GM21360 (cell line): ENCODE measurements around the gene GH2.
"Not testable (repeated sequence)": the region's sequence is repeated elsewhere in the genome, so short reads cannot be mapped to it uniquely, and the experiment has no call there.

ENCODE experiments used
- ATAC-seq: cut with Tn5 transposase; IDR thresholded peaks from one replicate; pipeline ENCODE4 v1.9.1; 2021; ENCODE audit warnings: mild to moderate bottlenecking, moderate library complexity; ENCODE audit not compliant: unreplicated experiment

Gene GH2

DNA sequence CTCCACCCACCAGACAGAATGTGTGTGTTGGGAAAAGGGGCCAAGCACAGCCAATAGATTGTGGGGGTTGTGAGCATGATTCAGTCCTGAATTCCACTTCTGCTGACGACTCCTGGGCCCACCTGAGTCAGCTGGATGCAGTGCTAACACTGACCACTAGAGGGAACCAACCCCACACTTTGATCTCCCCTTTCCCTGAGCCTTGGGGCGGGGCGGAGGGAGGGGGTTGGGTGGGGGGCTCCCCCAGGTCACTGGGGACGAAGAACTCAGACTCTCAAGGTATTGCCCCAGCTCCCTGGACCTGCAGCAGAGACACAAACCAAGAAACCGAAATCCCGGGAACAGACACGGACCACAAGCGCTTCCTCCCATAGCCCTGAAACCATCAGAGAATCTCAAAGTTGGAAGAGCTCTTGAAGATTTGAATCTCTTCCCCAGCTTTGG is 29.9 kb upstream of the GH2 start:
- ATAC-seq = no peak

DNA sequence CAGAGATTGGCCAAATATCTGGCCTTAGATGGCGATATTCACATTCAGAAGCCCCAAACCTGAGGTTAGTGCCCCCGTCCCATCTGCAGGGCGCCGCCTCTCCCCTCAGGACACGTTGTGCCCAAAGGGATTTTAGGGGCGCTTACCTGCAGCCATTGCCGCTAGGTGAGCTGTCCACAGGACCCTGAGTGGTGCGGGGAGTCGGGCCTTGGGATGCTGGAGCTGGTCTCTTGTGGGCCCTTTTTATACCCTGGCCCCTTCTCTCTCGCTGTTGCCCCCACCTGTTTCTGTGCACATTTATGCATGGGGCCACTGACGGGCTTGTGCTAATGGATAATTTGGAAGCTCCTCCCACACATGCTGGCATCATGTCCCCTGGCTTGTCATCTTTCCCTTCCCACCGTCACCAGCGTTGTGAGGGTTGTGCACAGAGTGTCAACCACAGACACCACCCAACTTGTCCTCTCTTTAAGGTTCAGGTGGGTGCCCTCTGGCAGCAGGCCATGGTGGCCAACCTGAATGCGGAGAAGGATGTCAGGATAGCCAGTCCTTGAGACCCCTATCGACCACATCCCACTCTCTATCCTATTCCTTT is 29.4 kb upstream of the GH2 start, which contains the start of gene CSHL1:
Gene CSHL1 (minus strand): TSS at position 218 of the 595 bp plus-strand sequence. CDS start 62 bp downstream, at position 156.
- ATAC-seq = no peak

DNA sequence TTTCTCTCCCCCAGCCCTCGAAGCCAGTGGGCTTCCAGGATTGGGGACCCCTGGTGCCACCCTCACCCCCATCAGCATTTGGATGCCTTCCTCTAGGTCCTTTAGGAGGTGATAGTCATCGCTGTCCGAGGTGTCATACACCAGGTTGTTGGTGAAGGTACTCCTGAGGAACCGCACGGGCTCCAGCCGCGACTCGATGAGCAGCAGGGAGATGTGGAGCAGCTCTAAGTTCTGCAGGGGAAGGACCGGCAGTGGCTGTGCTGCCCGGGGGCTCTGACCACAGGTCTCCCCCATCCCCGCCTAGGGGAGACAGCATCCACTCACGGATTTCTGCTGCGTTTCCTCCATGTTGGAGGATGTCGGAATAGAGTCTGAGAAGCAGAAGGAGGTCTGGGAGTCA is 28.4 kb upstream of the GH2 start:
- no peak for ATAC-seq

DNA sequence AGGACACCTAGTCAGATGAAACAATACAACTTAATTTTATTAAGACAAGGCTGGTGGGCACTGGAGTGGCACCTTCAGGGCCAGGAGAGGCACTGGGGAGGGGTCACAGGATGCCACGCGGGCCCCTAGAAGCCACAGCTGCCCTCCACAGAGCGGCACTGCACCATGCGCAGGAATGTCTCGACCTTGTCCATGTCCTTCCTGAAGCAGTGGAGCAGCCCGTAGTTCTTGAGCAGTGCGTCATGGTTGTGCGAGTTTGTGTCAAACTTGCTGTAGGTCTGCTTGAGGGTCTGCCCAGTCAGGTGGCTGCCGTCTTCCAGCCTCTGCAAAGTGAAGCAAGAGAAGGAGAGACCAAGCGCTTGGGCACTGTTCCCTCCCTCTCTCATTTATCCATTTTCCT is 27.8 kb upstream of the GH2 start:
- not testable (repeated sequence) for ATAC-seq

DNA sequence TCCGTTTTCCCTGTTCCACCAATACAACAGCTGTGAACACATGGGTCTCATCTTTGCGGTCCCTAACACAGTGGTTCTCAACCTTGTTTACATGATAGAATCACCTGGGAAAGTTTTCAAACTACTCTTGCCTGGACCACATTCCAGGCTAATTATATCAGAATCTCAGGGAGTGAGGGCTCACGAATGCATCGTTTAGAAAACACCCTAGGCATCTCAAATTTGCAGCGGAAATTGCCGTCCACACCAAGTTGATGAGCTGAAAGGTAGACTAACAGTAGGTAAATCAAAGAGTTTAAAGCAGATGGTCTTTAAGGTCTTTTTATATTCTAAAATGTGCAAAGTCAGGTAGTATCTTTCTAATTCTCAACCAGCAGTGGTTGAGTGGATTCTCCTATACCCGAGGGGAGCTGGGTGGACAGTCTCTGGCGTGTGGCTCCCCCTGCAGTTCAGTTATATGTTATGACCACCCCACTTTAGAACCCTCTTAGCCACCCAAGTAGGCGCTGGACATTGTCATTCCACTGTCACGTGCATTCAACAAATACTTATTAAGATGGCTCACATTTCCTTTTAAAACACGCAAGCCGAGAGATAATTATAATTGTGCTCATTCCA is 25.5 kb upstream of the GH2 start:
- ATAC-seq = not testable (repeated sequence)

DNA sequence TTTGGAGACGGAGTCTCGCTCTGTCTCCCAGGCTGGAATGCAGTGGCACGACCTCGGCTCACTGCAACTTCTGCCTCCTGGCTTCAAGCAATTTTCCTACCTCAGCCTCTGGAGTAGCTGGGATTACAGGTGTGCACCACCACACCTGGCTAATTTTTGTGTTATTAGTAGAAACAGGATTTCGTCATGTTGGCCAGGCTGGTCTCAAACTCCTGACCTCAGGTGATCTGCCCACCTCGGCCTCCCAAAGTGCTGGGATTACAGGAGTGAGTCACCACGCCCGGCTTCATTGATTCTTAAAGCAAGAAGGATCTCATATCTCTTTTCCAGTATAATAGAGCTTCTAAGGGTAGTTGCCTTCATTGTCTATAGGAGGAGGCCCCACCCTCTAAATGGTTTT is 23.1 kb upstream of the GH2 start:
- not testable (repeated sequence) for ATAC-seq

DNA sequence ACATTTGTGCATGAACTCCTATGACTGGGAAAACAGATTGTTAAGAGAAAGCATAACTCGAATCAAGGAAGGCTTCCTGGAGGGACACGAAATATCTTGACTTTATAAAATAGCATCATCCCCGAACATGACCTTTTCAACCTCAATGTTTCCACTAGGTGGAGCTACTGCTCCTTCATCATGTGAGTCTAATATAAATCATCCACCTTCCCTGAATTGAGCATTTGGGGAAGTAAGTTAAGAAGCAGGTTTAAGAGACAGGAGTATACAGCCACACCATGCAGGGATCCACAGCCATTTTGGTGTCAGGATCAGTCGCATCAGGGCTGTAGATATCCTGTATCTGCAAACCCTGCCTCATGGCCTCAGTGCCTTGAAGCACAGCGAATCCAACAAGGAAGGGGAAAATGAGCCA is 22.1 kb upstream of the GH2 start:
- ATAC-seq = not testable (repeated sequence)

DNA sequence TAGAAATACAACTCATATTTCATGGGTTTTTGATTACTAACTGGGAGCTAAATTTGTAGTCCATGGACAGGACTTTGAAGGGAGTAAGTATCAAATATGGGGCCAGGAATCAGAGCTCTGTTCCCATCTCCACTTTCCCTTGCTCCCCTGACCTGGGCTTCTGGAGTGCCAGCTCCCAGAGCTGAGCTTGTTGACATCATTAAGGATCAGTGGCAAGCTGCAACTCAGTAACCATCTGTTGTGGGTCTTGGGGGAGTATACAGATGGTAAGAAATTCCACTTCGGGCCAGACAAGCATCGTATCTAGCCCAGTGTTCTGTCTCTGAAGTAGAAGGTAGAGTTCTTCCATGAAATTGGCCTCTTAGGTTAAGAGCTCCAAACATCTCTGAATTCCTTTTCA is 20.2 kb upstream of the GH2 start:
- ATAC-seq = not testable (repeated sequence)

DNA sequence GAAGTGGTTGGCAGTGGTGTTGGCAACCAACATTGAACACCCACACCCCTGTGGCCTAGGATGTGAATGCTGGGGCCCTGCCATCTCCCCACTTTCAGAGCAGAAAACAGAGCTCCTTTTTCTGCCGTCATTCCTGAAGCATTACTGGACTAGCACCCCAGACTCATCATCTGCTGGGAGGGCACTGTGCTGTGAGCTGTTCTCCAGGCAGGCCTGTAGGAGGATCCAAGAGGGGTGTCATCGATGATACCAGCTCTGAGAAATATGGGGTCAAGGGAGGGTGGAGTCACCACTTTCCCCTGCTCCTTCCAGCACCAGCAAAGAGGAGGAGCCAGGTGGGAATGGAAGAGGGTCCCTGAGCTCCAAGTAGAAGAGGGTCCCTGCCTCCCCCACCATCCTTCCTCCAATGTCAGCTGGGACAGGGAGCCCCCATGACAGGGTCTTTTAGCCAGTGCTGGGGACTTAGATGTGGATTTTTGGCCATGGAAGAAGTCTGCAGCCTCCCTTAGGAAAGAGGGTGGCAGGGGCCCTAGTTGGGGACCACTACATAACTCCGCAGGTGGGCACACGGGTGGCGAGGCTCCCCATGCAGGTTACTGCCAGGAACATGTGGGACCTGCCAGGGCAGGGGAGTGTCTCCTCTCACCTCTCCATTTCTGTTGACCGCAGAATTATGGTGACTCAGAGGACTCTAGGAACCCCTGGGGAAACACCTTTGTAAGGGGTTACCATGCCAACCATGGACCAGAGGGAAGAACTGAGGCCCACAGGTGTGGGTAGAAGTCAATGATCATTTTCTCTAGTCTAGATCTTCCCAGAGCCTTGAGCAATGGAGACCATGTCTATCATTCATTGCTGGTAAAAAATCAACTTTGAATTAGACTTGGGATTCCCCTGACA is 17.4 kb upstream of the GH2 start:
- not testable (repeated sequence) for ATAC-seq

DNA sequence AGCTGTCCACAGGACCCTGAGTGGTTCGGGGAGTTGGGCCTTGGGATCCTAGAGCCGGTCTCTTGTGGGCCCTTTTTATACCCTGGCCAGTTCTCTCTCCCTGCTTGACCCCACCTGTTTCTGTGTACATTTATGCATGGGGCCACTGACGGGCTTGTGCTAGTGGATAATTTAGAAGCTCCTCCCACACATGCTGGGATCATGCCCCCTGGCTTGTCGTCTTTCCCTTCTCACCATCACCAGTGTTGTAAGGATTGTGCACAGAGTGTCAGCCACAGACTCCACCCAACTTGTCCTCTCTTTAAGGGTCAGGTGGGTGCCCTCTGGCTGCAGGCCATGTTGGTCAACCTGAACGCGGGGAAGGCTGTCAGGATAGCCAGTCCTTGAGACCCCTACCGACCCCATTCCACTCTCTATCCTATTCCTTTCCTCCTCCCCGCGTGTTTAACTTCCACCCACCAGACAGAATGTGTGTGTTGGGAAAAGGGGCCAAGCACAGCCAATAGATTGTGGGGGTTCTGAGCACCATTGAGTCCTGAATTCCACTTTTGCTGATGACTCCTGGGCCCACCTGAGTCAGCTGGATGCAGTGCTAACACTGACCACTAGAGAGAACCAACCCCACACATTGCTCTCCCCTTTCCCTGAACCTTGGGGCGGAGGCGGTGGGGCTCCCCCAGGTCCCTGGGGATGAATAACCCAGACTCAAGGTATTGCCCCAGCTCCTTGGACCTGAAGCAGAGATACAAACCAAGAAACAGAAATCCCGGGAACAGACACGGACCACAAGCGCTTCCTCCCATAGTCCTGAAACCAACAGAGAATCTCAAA is 15.0 kb upstream of the GH2 start, which contains the start of gene CSH1:
Gene CSH1 (minus strand): TSS at position 51 of the 831 bp plus-strand sequence. CDS start 63 bp downstream, outside the sequence.
- ATAC-seq = not testable (repeated sequence)

DNA sequence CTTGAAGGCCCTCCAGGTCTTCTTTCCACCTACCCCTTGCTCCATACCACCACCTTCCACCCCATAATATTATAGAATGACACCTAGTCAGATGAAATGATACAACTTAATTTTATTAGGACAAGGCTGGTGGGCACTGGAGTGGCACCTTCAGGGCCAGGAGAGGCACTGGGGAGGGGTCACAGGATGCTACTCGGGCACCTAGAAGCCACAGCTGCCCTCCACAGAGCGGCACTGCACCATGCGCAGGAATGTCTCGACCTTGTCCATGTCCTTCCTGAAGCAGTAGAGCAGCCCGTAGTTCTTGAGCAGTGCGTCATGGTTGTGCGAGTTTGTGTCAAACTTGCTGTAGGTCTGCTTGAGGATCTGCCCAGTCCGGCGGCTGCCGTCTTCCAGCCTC is 13.1 kb upstream of the GH2 start:
- ATAC-seq = not testable (repeated sequence)

DNA sequence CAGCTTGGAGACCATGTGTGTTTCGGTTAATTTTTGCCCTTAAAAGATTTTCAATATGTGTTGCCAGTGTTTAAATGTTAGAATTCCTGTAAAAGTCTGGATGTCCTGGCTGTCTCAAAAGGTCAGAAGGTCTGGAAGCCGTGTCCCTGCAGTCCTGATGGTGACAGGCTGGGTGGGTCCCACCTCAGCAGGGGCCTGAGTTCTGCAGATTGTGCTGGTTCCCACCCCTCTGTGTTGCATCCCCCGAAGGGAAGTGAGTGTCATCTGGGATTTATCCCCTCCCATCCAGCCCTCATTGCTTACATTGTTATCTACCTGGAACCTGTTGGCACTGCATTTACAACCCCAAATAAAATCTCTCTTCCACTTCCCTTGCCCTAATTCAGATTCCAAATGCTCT is 12.3 kb upstream of the GH2 start:
- not testable (repeated sequence) for ATAC-seq

DNA sequence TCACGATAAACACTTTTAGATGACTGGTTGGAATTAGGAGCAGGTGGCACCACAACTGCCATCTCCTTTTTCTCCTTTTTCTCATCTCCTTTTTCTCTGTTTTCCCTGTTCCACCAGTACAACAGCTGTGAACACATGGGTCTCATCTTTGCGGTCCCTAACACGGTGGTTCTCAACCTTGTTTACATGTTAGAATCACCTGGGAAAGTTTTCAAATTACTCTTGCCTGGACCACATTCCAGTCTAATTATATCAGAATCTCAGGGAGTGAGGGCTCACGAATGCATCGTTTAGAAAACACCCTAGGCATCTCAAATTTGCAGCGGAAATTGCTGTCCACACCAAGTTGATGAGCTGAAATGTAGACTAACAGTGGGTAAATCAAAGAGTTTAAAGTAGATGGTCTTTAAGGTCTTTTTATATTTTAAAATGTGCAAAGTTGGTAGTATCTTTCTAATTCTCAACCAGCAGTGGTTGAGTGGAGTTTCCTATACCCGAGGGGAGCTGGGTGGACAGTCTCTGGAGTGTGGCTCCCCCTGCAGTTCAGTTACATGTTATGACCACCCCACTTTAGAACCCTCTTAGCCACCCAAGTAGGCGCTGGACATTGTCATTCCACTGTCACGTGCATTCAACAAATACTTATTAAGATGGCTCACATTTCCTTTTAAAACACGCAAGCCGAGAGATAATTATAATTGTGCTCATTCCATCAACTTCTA is 10.7 kb upstream of the GH2 start:
- not testable (repeated sequence) for ATAC-seq

DNA sequence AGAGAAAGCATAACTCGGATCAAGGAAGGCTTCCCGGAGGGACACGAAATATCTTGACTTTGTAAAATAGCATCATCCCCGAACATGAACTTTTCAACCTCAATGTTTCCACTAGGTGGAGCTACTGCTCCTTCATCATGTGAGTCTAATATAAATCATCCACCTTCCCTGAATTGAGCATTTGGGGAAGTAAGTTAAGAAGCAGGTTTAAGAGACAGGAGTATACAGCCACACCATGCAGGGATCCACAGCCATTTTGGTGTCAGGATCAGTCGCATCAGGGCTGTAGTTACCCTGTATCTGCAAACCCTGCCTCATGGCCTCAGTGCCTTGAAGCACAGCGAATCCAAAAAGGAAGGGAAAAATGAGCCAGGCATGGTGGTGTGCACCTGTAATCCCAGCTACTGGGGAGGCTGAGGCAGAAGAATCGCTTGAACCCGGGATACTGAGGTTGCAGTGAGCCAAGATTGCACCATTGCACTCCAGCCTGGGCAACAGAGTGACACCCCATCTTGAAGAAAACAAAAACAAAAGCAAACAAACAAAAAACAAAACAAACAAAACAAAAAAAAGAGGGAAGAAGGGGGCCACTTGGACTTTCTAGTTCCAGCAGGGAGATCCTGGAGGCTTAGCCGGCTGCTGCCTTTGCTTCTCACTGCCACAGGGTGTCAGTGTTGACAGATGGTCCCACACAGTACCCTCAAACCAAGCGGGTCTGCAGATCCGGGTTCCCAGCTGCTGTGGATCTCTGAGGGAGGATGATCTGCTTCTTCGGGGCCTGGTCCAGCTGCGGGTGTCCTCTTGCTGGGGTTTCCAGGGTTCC is 7.5 kb upstream of the GH2 start:
- ATAC-seq = not testable (repeated sequence)

DNA sequence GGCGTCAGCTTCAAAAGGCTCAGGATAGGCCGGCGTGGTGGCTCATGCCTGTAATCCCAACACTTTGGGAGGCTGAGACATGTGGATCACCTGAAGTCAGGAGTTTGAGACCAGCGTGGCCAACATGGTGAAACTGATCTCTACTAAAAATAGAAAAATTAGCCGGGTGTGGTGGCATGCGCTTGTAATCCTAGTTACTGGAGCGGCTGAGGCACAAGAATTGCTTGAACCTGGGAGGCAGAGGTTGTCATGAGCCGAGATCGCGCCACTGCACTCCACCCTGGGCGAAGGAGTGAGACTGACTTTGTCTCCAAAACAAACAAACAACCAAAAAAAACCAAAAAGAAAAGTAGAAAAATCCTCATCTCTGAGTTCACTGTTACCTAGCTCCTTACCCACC is 3.4 kb upstream of the GH2 start:
- not testable (repeated sequence) for ATAC-seq

DNA sequence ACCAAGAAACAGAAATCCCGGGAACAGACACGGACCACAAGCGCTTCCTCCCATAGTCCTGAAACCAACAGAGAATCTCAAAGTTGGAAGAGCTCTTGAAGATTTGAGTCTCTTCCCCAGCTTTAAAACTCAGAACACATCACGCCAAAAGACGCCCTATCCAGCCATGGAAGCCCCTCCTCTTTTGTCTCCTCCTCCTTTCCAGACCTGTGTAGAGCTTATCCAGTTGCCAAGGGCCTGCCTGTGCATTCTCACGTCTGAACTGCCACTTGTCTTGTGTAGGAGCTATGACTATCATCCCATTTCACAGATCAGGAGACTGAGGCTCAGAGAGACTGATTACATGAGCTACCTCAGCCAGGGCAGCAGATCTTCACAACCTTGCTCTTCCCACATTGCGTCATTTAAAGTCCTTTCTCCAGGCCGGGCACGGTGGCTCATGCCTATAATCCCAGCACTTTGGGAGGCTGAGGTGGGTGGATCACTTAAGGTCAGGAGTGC is 932 bp upstream of the GH2 start:
- not testable (repeated sequence) for ATAC-seq

DNA sequence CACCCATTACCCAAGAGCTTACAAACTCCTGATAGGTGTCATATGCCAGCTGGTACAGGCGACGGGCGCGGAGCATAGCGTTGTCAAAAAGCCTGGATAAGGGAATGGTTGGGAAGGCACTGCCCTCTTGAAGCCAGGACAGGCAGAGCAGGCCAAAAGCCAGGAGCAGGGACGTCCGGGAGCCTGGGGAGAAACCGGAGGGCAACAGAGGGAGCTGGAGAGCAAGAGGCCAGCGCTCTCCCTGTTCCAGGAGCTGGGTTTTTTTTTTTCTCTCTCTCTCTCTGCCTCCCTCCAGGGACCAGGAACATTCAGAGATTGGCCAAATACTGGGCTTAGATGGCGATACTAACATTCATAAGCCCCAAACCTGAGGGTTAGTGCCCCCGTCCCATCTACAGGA is 407 bp downstream of the GH2 start:
- ATAC-seq = not testable (repeated sequence)

DNA sequence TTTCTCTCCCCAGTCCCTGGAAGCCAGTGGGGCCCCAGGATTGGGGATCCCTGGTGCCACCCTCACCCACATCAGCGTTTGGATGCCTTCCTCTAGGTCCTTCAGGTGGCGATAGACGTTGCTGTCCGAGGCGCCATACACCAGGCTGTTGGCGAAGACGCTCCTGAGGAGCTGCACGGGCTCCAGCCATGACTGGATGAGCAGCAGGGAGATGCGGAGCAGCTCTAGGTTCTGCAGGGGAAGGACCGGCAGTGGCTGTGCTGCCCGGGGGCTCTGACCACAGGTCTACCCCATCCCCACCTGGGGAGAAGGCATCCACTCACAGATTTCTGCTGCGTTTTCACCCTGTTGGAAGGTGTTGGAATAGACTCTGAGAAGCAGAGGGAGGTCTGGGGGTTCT is 1.0 kb downstream of the GH2 start:
- ATAC-seq = no peak

DNA sequence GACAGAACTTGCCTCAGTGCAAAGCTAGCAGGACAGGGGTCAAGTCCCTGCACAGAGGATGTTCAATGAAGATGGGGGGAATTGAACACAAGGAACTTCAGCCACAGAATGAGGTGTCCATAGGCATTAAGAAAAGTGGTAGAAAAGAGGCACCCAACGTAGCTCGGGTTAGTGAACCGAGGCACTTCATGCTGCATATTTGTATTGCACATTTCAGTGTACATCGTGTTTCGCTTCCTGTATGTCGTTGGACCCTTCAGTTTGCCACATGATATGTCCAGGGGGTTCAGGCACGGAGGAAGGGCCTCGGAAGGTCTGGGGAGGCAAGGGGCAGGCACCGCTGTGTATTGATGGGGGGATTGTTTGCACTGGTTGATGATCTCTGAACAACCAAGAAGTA is 3.3 kb downstream of the GH2 start:
- ATAC-seq = not testable (repeated sequence)
